T-helper 1 cell treated with Interleukin-12 subunit alpha and Interleukin-12 subunit beta and Interleukin-4 antibody, amounts not matched to agents 30 μg/mL and 1 μg/mL, for 36 hours (primary cell): ENCODE measurements around the gene TYW1B.
"Not testable (repeated sequence)": the region's sequence is repeated elsewhere in the genome, so short reads cannot be mapped to it uniquely, and the experiment has no call there.

Experiments
- H3K27ac Mint-ChIP-seq: one replicate; pipeline ENCODE4 v1.8.0; 2021; ENCODE audit warnings: mild to moderate bottlenecking, mixed read lengths
- H3K27me3 Mint-ChIP-seq: one replicate; pipeline ENCODE4 v1.8.0; 2021; ENCODE audit warnings: low read depth, mixed read lengths
- H3K36me3 Mint-ChIP-seq: one replicate; pipeline ENCODE4 v1.8.0; 2021; ENCODE audit warnings: low read depth, mixed read lengths
- H3K4me1 Mint-ChIP-seq: one replicate; pipeline ENCODE4 v1.8.0; 2021; ENCODE audit warnings: low read depth, mixed read lengths
- H3K4me3 Mint-ChIP-seq: one replicate; pipeline ENCODE4 v1.8.0; 2021; ENCODE audit warnings: mild to moderate bottlenecking, moderate library complexity, mixed read lengths
- H3K9me3 Mint-ChIP-seq: one replicate; pipeline ENCODE4 v1.8.0; 2021; ENCODE audit warnings: mixed read lengths

TYW1B gene

GRCh38 chr7:72829291-72829686 lies 1.3 kb upstream of the TYW1B start:
- Mint-ChIP-seq H3K27ac (peak overlapping the region; percentile 98), H3K4me1 (peaks cover 29% of the 10 kb centered on the region), H3K36me3 (peaks cover 20% of the 10 kb centered on the region), H3K4me3 (peak overlapping the region; percentile 97)
- H3K9me3 Mint-ChIP-seq, H3K27me3 Mint-ChIP-seq: not testable (repeated sequence)

DNA sequence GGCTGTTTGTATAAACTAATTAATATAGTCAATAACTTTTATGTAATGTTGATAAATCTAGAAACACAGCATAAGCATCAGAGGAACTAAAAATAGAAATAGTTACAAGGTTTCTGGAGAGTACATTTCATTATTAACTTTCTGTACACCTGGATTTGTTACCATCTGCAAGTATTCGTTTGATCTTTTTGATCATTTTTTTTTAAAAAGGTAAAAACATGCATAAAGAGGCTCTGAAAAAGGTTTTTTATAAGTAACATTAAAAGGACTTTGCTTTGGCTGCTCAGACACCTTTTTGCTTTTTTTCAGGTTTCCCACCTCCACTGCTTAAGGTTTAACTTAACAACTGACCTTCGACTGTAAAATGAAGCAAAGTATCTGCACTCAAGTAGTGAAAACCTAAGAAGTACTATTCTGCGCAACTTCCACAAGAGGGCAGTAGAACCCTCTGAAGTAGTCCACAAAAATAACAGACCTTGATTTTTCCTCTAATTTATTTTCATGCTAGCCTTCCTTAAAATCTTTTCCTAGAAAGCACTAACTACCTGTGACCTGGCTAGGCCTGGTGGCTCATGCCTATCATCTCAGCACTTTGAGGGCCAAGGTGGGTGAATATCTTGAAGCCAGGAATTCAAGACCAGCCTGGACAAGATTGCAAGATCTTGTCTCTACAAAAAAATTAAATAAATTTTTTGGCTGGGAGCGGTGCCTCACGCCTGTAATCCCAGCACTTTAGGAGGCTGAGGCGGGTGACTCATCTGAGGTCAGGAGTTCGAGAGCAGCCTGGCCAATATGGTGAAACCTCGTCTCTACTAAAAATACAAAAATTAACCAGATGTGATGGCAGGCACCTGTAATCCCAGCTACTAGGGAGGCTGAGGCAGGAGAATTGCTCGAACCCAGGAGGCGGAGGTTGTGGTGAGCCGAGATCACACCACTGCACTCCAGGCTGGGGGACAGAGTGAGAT lies 4.0 kb downstream of the TYW1B start:
- H3K4me3 Mint-ChIP-seq, H3K4me1 Mint-ChIP-seq, H3K27ac Mint-ChIP-seq, H3K9me3 Mint-ChIP-seq, H3K27me3 Mint-ChIP-seq, H3K36me3 Mint-ChIP-seq: not testable (repeated sequence)

GRCh38 chr7:72822497-72822896 lies 5.5 kb downstream of the TYW1B start:
- not testable (repeated sequence) for H3K36me3 Mint-ChIP-seq, H3K27me3 Mint-ChIP-seq, H3K9me3 Mint-ChIP-seq, H3K4me3 Mint-ChIP-seq, H3K27ac Mint-ChIP-seq
- peaks cover 13% of the 10 kb centered on the region for H3K4me1 Mint-ChIP-seq

GRCh38 chr7:72818663-72819361 lies 9.2 kb downstream of the TYW1B start:
- not testable (repeated sequence) for H3K4me3 Mint-ChIP-seq, H3K27me3 Mint-ChIP-seq, H3K27ac Mint-ChIP-seq, H3K9me3 Mint-ChIP-seq, H3K4me1 Mint-ChIP-seq
- peaks cover 10% of the 10 kb centered on the region for H3K36me3 Mint-ChIP-seq

- not testable (repeated sequence) for H3K27ac Mint-ChIP-seq, H3K9me3 Mint-ChIP-seq, H3K4me1 Mint-ChIP-seq, H3K27me3 Mint-ChIP-seq, H3K4me3 Mint-ChIP-seq
- peaks cover 10% of the 10 kb centered on the region for H3K36me3 Mint-ChIP-seq
Observed at GRCh38 chr7:72817661-72818060, 10.3 kb downstream of the TYW1B start.

DNA sequence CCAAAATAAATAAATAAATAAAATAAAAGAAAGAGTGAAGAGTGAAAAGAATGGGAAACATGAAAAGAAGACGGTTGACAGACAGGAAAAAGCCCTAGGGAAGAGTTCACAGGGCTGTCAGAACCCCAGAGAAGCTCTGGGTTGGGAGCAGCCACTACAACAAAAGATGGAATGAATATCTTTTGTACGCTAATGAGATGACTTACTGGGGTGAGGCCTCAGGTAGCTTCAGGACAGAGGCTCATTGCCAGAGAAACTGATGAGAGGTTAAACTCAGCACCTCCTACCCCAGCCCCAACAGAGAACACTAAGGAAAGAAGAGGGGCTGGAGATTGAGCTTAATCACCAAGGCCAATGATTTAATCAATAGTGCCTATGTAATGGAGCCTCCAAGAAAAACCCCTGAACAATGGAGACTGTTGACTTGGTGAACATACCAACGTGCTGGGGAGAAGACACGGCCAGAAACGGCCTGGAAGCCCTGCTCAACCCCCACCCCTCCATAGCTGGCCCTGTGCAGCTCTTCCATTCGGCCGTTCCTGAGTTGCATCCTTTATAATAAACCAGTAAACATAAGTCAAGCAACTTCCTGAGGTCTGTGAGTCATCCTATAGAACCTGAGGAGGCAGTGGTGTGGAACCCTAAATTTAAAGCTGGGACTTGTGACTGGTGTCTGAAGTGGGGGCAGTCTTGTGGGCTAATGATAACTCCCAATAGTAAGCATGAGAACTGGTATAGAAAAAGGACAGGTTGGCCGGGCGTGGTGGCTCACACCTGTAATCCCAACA lies 11.4 kb downstream of the TYW1B start:
- peaks cover 10% of the 10 kb centered on the region for H3K36me3 Mint-ChIP-seq
- H3K4me1 Mint-ChIP-seq, H3K9me3 Mint-ChIP-seq, H3K4me3 Mint-ChIP-seq, H3K27ac Mint-ChIP-seq, H3K27me3 Mint-ChIP-seq: not testable (repeated sequence)

DNA sequence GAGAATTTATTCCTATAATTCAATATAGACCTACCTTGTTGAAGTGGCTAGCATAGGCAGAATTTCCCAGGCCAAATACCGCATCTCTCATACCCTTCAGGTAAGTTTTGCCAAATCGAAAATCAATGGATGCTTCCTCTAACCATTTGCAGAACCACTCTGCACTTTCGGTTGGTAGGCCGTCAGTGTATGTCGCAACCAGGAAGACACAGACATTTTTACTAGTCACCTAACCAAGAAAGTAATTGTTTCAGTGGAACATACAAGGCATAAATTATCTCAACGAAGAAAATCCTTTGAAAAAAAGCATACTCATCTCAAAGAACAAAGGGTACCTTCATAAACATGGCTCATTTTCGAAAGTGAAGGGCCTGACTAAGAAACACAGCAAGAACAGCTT lies 17.6 kb downstream of the TYW1B start:
- not testable (repeated sequence) for H3K4me1 Mint-ChIP-seq, H3K4me3 Mint-ChIP-seq, H3K9me3 Mint-ChIP-seq, H3K27me3 Mint-ChIP-seq, H3K27ac Mint-ChIP-seq
- peaks cover 15% of the 10 kb centered on the region for H3K36me3 Mint-ChIP-seq

DNA sequence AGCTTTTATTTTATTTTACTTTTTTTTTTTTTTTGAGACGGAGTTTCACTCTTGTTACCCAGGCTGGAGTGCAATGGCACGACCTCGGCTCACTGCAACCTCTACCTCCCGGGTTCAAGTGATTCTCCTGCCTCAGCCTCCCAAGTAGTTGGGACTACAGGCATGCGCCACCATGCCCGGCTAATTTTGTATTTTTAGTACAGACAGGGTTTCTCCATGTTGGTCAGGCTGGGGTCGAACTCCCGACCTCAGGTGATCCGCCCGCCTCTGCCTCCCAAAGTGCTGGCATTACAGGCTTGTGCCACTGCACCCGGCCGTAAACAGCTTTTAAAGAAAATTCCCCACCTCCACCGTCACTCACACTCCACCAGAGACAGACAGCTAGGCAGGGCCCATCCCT lies 19.5 kb downstream of the TYW1B start:
- H3K27ac Mint-ChIP-seq, H3K27me3 Mint-ChIP-seq, H3K4me1 Mint-ChIP-seq, H3K9me3 Mint-ChIP-seq, H3K4me3 Mint-ChIP-seq: not testable (repeated sequence)
- H3K36me3 Mint-ChIP-seq: peaks cover 17% of the 10 kb centered on the region

DNA sequence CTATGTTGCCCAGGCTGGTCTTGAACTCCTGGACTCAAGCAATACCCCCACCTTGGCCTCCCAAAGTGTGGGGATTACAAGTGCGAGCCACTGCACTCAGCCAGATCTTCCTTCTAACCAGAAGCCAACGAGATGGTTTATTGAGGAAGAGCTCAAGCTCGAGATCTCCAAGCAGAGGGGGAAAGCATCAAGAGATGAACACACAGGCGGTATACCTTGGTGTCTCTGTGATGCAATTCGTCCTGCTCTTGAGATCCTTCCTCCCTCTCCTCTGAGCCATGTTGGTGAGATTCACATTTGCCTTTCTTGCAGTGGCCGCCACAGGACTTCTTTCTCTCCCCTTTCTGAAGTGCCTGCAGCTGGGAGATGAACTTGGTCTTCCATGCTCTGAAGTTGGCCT lies 21.1 kb downstream of the TYW1B start:
- H3K4me1 Mint-ChIP-seq, H3K4me3 Mint-ChIP-seq, H3K9me3 Mint-ChIP-seq, H3K27ac Mint-ChIP-seq, H3K27me3 Mint-ChIP-seq: not testable (repeated sequence)
- peaks cover 17% of the 10 kb centered on the region for H3K36me3 Mint-ChIP-seq

DNA sequence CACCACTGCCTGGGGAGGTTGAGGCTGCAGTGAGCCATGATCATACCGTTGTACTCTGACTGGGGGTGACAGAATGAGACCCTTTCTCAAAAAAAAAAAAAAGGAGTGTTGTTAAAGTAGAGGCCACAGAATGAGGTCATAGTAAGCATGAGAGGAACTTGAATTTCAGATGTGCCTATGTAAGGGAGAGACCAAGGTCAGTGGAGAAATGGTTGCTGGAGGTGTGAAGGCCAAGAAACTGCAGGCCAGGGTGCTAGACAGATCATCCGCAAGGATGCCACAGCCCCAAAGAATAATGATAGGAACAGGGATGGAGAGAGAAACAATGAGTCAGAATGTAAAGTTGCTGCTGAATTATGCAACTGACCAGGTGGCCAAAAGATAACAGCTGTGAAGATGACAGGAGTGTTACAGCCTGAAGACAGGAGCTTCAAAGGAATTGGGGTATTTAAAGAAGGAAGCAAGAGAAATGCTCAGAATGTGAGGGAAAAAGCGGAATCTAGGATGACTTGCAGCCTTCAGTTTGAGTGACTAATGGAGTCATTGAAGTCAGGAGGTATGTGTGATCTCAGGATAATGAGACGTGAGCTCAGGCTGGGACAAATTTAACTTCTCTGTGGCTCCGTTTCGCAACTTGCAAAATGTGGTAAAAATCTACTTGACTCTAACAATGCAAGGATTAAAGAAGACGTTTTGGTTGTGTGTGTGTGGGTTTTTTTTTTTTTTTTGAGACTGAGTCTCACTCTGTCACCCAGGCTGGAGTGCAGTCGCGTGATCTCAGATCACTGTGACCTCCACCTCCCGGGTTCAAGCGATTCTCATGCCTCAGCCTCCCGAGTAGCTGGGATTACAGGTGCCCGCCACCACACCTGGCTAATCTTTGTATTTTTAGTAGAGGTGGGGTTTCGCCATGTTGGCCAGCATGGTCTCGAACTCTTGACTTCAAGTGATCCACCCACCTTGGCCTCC lies 22.2 kb downstream of the TYW1B start:
- Mint-ChIP-seq H3K4me3 (no peak overlapping the region), H3K27ac (no peak overlapping the region), H3K4me1 (no peaks in the 10 kb centered on the region), H3K36me3 (peaks cover 17% of the 10 kb centered on the region), H3K27me3 (no peaks in the 10 kb centered on the region), H3K9me3 (no peaks in the 10 kb centered on the region)

DNA sequence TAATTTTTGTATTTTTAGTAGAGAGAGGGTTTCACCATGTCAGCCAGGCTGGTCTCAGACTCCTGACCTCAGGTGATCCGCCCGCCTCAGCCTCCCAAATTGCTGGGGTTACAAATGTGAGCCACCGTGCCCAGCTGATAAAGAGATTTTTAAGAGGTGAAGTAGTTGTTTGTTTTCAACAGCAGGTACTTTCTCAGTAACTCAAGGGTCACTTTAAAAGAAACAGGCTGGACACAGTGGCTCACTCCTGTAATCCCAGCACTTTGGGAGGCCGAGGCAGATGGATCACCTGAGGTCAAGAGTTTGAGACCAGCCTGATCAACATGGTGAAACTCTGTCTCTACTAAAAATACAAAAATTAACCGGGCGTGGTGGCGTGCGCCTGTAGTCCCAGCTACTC lies 24.2 kb downstream of the TYW1B start:
- H3K27me3 Mint-ChIP-seq, H3K27ac Mint-ChIP-seq, H3K9me3 Mint-ChIP-seq, H3K4me3 Mint-ChIP-seq, H3K4me1 Mint-ChIP-seq: not testable (repeated sequence)
- peaks cover 17% of the 10 kb centered on the region for H3K36me3 Mint-ChIP-seq

- H3K4me3 Mint-ChIP-seq, H3K9me3 Mint-ChIP-seq, H3K4me1 Mint-ChIP-seq, H3K27me3 Mint-ChIP-seq, H3K27ac Mint-ChIP-seq: not testable (repeated sequence)
- H3K36me3 Mint-ChIP-seq: peaks cover 17% of the 10 kb centered on the region
Observed at GRCh38 chr7:72801564-72801963, 26.4 kb downstream of the TYW1B start.

GRCh38 chr7:72795401-72795800 lies 32.6 kb downstream of the TYW1B start:
- H3K4me1 Mint-ChIP-seq, H3K9me3 Mint-ChIP-seq, H3K27me3 Mint-ChIP-seq, H3K27ac Mint-ChIP-seq, H3K36me3 Mint-ChIP-seq, H3K4me3 Mint-ChIP-seq: not testable (repeated sequence)

DNA sequence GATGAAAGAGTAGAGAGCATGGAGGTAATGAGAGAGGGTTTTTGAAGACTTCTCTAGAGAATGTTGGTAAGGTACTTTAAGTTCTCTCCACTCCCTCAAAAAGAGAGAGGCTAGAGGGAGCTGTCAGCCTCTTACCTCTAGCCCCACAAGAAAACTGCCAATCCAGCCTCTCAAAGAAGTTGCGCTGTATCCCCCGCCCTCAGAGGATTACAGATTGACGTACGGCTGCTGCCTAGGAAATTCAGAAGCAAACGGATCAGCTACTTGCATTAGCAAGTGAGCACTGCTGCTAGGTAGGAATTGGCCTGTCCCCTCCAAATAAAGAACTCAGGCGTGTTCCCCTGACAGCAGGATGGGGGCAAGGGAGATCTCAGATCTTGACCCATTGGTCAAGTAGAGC lies 34.2 kb downstream of the TYW1B start:
- no peak overlapping the region for H3K27ac Mint-ChIP-seq
- peaks cover 10% of the 10 kb centered on the region for H3K36me3 Mint-ChIP-seq

More for the DNA sequence above, 34.2 kb downstream of the TYW1B start:
- Mint-ChIP-seq H3K27me3 (no peaks in the 10 kb centered on the region), H3K4me3 (no peak overlapping the region), H3K9me3 (peaks cover 9% of the 10 kb centered on the region), H3K4me1 (no peaks in the 10 kb centered on the region)
